ENCODE measurements around the gene SZT2.

GRCh38 chr1:43473463-43473862 lies 83.8 kb downstream of the SZT2 start:
- TF ChIP-seq POLR2A (IDR thresholded peaks at IDR 0.05), result no peak
- no peak for TF ChIP-seq EP300 (IDR thresholded peaks at IDR 0.05)
- TF ChIP-seq CTCF (IDR thresholded peaks at IDR 0.05), result no peak

Data from tibial nerve (tissue), 4 donors.